HK-2 (cell line): ENCODE measurements around the gene SGPP1.
"Not testable (repeated sequence)": the region's sequence is repeated elsewhere in the genome, so short reads cannot be mapped to it uniquely, and the experiment has no call there.

Experiments
- DNase-seq: peaks from one replicate; pipeline ENCODE4 v3.0.0-alpha.2; 2018; ENCODE audit not compliant: unreplicated experiment

SGPP1 gene, protein sequence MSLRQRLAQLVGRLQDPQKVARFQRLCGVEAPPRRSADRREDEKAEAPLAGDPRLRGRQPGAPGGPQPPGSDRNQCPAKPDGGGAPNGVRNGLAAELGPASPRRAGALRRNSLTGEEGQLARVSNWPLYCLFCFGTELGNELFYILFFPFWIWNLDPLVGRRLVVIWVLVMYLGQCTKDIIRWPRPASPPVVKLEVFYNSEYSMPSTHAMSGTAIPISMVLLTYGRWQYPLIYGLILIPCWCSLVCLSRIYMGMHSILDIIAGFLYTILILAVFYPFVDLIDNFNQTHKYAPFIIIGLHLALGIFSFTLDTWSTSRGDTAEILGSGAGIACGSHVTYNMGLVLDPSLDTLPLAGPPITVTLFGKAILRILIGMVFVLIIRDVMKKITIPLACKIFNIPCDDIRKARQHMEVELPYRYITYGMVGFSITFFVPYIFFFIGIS

DNA sequence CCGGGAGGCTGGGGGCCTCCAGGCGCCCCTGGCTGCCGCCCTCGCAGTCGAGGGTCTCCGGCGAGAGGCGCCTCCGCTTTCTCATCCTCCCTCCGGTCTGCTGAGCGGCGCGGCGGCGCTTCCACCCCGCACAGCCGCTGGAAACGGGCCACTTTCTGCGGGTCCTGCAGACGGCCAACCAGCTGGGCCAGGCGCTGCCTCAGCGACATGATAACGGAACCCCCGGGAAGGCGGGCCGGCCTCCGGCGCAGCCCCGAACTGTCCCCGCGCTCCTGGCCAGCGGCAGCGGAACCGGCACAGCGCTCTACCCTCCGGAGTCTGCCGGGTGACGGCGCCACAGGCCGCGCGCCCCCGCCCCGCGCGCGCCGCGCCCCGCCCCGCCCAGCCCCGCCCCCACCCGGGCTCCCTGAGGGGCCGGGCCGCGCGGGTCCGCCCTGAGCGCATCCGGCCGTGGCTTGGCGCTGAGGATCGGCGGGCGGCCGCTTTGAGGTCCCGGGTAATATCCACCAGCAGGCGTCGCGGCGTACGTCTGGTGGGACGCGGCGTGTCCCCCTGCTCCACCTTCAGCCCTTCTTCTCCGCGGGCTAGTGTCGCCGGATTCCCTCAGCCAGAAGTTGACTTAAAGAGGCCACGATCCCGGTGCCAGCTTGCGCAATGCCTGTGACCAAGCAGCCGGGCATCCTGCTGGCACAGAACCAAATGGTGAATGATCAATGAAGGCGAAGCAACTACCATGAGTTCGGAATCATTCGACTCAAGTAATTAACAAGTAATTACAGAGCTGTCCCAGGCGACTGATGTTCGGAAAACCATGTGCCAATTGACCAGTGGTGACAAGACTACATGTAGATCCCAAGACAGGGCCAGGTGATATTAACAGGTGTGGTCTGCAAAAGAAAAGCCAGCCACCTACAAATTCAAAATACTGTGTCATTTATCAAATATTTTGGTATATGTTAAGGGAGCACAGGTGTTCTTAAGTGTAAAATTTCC, at the start of gene SGPP1:
SGPP1 (minus strand) TSS at position 330 of the 993 bp plus-strand sequence; CDS start at position 209, 121 bp downstream.
- peak; percentile 84 for DNase-seq

DNA sequence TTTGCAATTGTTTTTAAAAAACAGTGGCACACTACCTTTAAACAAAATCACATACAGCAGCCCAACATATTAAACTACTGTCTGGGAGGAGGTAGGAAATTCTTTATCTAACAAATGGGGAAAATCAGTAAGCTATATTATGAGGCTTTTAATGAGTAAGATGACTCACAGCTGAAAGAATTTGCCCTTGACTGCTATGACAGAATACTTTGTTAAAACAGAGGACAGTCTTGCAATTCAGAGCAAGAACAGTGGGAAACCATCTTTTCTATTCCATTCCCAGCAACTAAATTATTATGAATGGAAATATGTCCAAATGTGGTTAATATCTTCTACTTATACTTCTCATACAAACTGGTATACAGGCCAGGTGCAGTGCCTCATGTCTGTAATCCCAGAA, 49.2 kb upstream of the SGPP1 start:
- DNase-seq = no peak

GRCh38 chr14:63773504-63773903, 45.6 kb upstream of the SGPP1 start:
- DNase-seq = no peak

DNA sequence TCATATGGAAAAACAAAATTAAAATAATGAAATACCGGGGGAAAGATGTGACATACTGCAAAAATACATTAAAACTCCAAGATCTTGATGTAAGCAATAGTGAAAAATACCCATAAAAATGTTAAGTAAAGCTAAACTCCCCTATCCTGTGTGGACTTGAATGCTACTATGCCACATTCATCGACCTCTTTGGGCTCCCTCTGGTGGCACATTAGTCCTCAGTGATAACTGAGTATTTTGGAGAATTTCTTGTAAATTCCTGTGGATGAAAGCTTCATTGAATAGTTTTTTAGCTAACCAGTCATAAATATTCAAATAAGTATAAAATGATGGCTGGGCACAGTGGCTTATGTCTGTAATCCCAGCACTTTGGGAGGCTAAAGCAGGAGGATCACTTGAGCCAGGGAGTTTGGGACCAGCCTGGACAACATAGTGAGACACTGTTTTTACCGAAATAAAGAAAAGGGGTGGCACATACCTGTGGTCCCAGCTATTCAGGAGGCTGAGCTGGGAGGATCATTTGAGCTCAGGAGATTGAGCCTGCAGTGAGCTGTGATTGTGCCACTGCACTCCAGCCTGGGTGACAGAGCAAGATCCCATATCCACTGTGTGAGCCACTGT, 42.4 kb upstream of the SGPP1 start:
- DNase-seq = peak; percentile 25

GRCh38 chr14:63766611-63767010, 38.7 kb upstream of the SGPP1 start:
- no peak for DNase-seq

DNA sequence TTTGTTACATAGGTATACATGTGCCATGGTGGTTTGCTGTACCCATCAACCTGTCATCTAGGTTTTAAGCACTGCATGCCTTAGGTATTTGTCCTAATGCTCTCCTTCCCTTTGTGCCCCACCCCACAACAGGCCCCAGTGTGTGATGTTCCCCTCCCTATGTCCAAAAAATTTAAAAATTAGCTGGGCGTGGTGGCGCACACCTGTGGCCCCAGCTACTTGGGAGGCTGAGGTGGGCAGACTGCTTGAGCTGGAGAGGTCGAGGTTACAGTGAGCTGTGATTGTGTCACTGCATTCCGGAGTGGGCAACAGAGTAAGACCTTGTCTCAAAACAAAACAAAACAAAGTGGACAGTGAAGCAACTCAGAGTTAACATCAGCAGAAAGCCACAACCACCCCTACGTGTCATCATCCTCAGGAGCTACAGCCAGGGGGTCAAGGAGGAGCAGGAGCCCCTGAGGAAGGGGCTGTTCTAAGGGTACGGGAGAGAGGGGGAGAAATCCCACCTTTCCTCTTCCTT, 36.8 kb upstream of the SGPP1 start:
- DNase-seq = no peak

GRCh38 chr14:63764103-63764502, 36.2 kb upstream of the SGPP1 start:
- DNase-seq = no peak

DNA sequence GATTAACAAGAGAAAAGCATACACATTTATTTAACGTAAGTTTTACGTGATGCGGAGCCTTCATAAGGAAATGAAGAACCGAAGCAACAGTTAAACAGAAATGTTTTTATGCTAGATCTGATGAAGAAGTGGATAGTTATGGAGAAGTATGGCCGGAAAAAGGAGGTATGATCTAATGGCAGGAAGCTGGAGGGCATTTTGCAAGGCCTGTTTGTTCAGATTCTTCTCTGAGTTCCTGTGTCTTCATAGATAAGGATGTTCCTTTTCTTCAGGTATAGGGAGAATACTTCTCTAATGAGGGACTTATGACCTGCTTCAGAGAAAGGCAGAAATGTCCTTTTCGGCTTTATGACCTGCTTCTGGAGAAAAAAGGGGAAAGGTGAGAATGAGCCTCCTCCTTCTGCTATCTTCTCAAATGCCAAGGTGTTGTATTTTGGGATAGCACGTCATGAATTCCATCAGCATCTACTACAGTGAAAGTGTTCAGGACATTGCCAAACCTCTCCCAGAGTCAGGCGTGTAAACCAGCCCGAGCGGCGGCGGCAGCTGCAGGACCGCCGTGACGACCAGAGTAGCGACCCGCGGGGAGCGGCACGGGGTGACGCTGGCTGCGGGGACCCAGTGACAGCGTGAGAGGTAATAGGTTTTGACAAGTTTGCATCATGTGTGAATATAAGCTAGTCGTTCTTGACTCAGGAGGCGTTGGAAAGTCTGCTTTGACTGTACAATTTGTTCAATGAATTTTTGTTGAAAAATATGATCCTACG, 33.7 kb upstream of the SGPP1 start:
- no peak for DNase-seq

- no peak for DNase-seq
Observed at GRCh38 chr14:63760014-63760413, 32.1 kb upstream of the SGPP1 start.

DNA sequence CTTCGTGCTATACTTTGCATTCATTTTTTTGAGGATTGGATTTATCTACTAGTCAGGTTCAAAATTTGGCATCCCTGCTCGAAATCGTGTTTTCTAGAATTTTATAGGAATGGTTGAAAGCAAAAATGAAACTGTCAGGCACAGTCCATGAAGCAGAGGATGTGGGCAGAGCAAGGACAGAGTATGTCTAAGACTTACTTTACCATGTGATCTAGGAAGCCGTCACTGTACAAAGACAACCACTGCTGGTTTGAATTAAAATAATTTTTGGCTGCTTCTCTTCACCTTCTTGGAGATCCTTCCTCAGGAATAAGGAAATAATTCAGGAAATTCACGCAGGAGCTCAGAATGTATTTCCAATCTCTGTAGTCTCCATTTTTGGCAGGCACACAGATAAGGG, 31.6 kb upstream of the SGPP1 start:
- DNase-seq = no peak

DNA sequence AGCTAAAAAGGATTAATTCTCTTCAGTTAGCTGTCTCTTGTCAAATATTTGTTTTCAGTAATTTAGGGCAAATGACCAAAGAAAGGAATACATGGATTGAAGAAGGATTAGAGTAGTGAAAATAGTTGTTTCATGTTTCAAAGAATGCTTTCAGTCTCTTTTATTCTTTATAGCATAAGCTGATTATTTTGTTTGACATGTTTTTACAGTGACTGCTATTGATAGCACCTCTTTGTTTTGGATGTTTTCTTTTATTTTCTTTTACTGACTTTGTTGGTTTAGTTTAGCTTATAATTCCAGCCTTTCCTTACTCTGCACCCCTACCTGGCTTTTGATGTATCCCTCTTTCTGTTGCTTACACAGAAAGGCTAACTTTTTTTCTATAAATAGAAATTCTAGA, 29.3 kb upstream of the SGPP1 start:
- DNase-seq = no peak

GRCh38 chr14:63752449-63753169, 24.7 kb upstream of the SGPP1 start:
- DNase-seq = peak; percentile 71

DNA sequence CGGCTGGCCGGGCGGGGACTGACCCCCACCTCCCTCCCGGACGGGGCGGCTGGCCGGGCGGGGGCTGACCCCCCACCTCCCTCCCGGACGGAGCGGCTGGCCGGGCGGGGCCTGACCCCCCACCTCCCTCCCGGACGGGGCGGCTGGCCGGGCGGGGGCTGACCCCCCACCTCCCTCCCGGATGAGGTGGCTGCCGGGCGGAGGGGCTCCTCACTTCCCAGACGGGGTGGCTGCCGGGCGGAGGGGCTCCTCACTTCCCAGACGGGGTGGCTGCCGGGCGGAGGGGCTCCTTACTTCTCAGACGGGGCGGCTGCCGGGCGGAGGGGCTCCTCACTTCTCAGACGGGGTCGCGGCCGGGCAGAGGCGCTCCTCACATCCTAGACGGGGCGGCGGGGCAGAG, 23.2 kb upstream of the SGPP1 start:
- not testable (repeated sequence) for DNase-seq

- DNase-seq = no peak
Observed at GRCh38 chr14:63747846-63748245, 20.0 kb upstream of the SGPP1 start.

GRCh38 chr14:63745858-63746425, 18.1 kb upstream of the SGPP1 start:
- DNase-seq = no peak

- no peak for DNase-seq
Observed at GRCh38 chr14:63745272-63745671, 17.4 kb upstream of the SGPP1 start.

DNA sequence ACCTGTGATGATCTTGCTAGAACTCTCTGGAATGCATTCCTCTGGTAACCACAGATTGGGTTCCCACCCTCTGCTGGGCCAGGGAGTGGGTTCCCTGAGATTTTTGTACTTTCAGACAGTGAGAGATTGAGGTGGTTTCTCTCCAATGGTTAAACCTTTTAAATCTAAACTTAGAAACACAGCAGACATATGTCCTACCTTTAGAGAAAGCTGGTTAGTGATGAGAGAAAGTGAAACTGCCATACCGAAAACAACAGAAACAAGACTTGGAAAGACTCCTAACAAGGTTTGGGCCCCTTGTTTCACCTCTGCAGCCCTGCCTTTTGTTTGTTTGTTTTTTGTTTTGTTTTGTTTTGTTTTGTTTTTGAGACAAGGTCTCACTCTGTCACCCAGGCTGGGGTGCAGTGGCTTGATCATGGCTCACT, 9.7 kb upstream of the SGPP1 start:
- DNase-seq = no peak

- DNase-seq = no peak
Observed at GRCh38 chr14:63735720-63736119, 7.9 kb upstream of the SGPP1 start.

- no peak for DNase-seq
Observed at GRCh38 chr14:63730659-63731058, 2.8 kb upstream of the SGPP1 start.

GRCh38 chr14:63727231-63727735, 582 bp downstream of the SGPP1 start:
- DNase-seq = peak; percentile 45
